Measurements from ENCODE around the gene CTIF.

The CTIF gene

DNA sequence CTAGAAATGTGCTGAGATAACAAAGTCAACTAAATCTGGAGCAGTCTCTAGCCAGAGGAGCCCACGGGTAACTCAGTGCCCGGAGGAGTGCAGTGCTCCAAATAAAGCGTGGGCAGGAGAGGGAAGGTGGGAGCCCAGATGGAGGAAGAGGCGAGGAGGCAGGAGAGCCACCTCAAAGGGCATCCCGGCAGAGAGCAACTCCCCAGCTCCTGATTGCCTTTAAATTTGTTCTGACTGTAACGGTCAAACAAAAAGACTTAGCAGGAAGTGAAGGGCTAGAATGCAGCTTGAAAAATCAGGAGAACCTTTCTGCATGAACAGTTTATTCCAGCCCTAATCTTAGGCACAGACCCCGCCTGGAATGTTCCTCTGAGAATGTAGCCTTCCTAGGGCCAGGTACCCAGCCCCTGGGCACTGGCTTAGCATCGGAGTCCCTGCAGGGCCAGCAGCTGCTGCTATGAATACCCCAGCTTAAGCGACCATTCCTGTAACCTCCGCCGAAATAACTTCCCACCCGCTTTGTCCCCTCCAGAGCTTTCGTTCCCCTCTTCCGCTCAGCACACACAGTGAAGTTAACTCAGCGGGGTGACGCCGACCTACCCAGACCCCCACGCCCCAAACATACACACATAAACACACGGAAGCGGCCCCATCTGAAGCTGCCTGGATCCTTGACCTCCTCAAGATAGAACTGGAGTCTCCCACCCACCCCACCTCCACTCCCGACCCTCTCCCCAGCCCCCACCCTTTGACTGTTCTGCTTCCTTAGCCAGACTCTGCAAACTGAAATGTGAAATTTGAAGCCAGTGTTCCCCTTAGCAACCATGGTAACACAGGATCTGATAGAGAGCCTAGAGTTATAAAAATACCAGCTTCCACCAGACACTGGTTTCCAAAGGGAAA lies 288.7 kb downstream of the CTIF start:
- DNase-seq (ENCODE audit: low read depth in 2 of 2, low spot score in 1 of 2), result no peak

GRCh38 chr18:48828194-48828545 lies 289.3 kb downstream of the CTIF start:
- no peak for DNase-seq (ENCODE audit: low read depth in 2 of 2, low spot score in 1 of 2)

- no peak for DNase-seq (ENCODE audit: low read depth in 2 of 2, low spot score in 1 of 2)
These were observed 290.0 kb downstream of the CTIF start for GRCh38 chr18:48828691-48829442.

GRCh38 chr18:48829443-48830149 lies 290.8 kb downstream of the CTIF start:
- no peak for DNase-seq (ENCODE audit: low read depth in 2 of 2, low spot score in 1 of 2)

DNA sequence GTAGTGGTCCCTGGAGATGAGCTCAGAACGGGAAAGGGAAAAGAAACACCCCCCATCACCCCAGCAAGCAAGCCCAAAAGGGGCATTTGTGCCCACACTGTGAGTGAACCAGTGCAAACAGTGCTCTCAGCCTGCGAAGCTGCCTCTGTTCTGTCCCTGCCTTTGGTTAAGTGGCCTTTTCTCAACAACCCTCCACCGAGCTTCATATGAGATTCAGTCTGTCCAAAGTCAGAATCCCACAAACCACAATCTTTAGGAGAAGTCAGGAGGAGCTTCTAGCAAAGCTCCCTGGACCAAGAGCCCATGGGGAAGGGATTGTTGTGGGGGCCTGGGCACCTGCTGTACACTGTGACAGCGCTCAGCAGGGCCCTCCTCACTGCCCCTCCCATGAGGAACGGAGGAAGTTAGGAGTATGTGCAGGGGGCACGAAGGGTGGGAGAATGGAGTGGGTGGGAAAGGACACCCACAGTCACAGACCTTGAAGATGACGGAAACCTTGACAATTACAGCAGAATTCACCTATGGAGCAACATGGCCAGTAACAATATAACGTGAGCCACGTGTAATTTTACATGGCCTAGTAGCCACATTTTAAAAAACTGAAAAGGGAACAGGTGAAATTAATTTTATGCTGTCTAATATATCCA lies 292.4 kb downstream of the CTIF start:
- no peak for DNase-seq (ENCODE audit: low read depth in 2 of 2, low spot score in 1 of 2)

GRCh38 chr18:48831802-48832201 lies 293.0 kb downstream of the CTIF start:
- DNase-seq (ENCODE audit: low read depth in 2 of 2, low spot score in 1 of 2), result no peak

- no peak for DNase-seq (ENCODE audit: low read depth in 2 of 2, low spot score in 1 of 2)
These were observed 294.3 kb downstream of the CTIF start for GRCh38 chr18:48832938-48833700.

DNA sequence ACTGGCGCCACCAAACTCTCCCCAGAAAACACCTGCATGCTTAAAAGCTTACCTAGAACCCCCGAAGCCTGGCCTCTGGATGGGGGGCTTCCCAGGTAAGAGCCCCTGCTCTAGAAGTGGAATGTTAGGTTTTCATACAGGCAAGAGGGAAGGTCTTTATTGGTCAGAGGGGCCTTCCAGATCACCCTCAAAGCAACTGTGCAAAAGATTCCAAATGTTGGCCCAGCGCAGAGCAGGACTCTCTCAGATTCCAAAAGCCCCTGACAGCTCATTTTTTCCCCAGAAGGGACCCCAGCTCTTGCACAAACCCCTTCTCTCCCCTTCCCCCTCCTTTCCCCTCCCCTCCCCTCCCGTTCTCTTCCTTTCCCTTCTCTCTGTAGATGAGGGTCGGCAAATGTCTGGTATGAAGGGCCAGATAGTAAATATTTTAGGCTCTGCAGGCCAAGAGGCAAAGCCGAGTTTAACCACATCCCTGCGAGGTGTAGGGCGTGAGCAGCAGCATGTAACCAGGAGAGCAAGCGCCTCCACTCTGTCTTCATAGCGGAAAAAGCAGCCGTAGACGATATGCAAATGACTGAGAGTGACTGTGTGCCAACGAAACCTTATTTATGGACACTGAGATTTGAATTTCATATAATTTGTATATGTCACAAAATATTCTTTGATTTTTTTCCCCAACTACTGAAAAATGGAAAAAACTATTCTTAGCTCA lies 295.0 kb downstream of the CTIF start:
- no peak for DNase-seq (ENCODE audit: low read depth in 2 of 2, low spot score in 1 of 2)

- peak; percentile 50 to 56 for DNase-seq (ENCODE audit: low read depth in 2 of 2, low spot score in 1 of 2)
These were observed 295.7 kb downstream of the CTIF start for GRCh38 chr18:48834413-48835031.

DNA sequence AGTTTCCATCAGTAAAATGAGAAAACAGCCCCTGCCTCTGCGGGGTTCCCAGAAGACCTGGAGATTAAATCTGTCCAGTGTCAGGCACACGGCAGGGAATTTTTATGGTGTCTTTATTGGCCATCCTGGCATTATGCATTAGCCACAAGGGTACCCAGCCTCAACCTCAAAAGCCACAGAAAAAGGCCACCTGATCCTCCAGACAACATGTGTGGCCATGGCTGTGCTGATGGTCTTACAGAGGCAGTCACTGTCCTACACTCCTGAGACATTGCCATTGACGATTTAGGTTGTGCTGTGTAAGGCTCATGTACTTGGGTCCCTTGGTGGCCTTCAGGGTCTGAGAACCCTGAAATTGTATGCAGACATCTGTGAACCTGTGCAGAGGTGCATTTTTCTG lies 296.3 kb downstream of the CTIF start:
- DNase-seq (ENCODE audit: low read depth in 2 of 2, low spot score in 1 of 2), result no peak

DNA sequence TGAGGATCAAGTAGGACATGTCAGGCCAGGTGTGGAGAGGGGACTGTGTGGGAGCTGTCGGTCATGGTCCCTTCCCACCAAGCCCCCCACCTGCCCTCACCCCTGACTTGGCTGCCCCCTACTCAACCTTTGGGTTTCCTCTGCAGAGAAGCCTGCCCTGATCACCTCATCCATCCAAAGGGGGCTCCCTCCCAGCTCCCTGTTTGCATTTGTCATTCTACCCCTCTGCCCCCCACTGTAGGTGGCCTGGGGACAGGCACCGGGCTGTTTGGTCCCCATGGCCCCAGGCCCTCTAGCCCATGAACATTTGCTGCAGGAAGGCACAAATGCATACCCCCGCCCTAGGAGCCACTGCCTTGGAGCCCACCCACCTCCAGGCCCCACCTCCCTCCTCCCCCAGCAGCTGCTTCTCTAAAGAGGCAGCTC lies 296.9 kb downstream of the CTIF start:
- DNase-seq (ENCODE audit: low read depth in 2 of 2, low spot score in 1 of 2), result no peak

DNA sequence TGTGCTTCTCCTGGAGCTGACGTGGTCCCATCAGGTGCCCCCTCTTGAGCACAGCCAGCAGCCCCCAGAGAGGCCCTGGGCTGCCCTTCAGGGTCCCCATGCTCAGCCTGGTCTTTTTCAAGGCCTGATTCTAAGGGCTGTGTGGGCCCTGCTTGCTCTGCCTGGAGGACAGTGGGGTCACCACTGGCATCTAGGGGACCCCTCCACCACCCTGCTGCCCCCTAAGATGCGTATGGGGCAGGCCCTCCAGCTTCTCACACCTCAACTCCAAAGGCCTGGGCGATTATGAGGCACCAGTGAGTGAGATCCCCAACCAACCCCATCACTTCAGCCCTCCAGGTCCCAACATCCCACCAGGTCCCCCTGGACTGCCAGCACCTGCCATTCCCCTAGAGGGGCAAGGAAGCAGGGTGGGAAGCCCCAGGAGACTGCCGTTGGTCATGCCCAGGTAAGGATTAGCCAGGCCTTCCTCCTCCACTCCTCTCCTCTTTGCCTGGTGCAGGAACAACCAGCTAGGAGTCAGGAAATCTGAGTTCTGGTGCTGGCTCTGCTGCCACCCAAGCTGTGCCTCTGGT lies 297.5 kb downstream of the CTIF start:
- DNase-seq (ENCODE audit: low read depth in 2 of 2, low spot score in 1 of 2), result no peak

DNA sequence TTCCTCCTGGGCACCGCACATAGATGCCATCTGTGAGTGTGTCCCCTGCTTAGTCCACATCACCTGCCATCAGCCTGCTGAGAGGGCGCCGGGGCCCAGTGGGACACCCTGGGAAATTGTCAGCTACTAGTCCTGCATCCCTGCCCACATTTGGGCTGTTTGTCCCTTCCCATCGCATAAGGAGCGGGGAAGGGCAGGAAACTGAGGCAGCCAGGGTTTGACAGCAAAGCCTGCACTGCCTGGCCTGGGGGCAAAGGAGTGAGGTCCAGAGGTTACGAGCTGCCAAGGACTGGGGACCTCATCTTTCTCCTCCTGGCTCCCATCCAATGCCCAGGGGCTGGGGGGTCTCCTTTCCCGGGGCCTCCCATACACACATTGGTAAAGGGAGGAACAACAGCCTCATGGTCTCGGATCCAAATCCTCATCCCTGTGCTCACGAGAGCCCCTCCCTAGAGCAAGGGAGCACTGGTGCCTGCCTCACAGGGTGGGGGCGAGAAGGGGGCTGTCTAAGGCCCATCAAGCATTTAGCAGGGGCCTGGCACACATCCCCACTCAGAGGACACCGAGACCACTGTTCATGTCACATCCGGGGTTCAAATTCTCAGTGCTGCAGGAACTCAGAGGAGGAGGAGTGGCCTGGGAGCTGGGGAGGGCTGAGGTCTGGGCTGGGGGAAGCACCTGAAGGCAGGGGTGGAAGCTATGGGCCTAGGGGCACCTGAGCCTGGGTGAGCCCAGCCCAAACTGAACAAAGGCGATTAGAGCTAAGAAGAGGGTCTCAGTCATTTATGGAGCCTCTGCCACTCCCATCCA lies 298.2 kb downstream of the CTIF start:
- no peak for DNase-seq (ENCODE audit: low read depth in 2 of 2, low spot score in 1 of 2)

DNA sequence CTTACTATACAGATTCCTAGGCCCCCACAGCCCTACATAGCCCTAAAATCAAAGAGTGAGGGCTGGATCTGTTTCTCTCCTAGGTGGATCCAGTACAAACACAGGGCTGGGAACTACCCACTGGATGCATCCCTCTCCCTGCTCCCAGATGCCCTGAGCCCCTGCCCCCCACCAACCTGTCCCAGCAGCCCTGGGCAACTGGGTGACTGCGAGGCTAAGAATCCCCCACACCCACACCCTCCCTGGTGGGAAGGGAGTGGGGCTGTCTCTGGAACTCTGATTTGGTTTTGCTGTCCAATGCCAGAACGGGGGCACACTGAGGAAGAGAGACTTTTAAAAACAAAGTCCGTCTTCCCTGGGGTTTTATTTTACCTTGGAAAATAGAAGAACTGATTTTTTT lies 298.8 kb downstream of the CTIF start:
- no peak for DNase-seq (ENCODE audit: low read depth in 2 of 2, low spot score in 1 of 2)

- DNase-seq (ENCODE audit: low read depth in 2 of 2, low spot score in 1 of 2), result no peak
These were observed 299.4 kb downstream of the CTIF start for GRCh38 chr18:48838166-48838775.

- no peak for DNase-seq (ENCODE audit: low read depth in 2 of 2, low spot score in 1 of 2)
These were observed 300.3 kb downstream of the CTIF start for GRCh38 chr18:48838921-48839818.

Measured in stimulated activated CD8-positive, alpha-beta memory T cell treated with anti-CD3 and anti-CD28 coated beads, Interleukin-4, amount 100 ng/mL, for 1 hour (primary cell).